SU-DHL-6 (cell line): ENCODE measurements around the gene ZNF669.

Source experiments
- H2AFZ ChIP-seq: fragments of 200-600 bp; sonication (generic); 2 replicates; pipeline ENCODE4 v1.6.1; 2014; ENCODE audit warnings: low read depth, mild to moderate bottlenecking, moderate library complexity, mixed read lengths, antibody characterized with exemption, low read length; ENCODE audit not compliant: severe bottlenecking
- H3F3A ChIP-seq: fragments of 200-600 bp; shearing (Covaris generic); 2 replicates; pipeline ENCODE4 v1.6.0; 2016; ENCODE audit warnings: antibody characterized with exemption, mild to moderate bottlenecking; ENCODE audit not compliant: insufficient read depth
- H3K27ac ChIP-seq: fragments of 200-600 bp; sonication (generic); 2 replicates; pipeline ENCODE4 v1.5.1; 2016; ENCODE audit warnings: low read depth, mild to moderate bottlenecking, low read length, moderate library complexity, mixed read lengths
- H3K27me3 ChIP-seq: fragments of 200-600 bp; sonication (generic), shearing (Covaris generic); 2 replicates; pipeline ENCODE4 v1.6.0; 2014; ENCODE audit warnings: mild to moderate bottlenecking, low read length
- H3K36me3 ChIP-seq: fragments of 200-600 bp; sonication (generic); 2 replicates; pipeline ENCODE4 v1.6.1; 2014; ENCODE audit warnings: mild to moderate bottlenecking, low read length, mixed read lengths
- H3K4me2 ChIP-seq: fragments of 300-600, 200-600 bp; shearing (Covaris generic), sonication (generic); 2 replicates; pipeline ENCODE4 v1.6.0; 2014; ENCODE audit warnings: low read length, low read depth, mild to moderate bottlenecking; ENCODE audit not compliant: poor library complexity, severe bottlenecking
- H3K4me3 ChIP-seq: fragments of 200-600 bp; sonication (generic); 2 replicates; pipeline ENCODE4 v1.5.1; 2014; ENCODE audit warnings: antibody characterized with exemption, low read length, mild to moderate bottlenecking, mixed read lengths; ENCODE audit not compliant: insufficient read depth, poor library complexity, severe bottlenecking
- H3K79me2 ChIP-seq: fragments of 200-600 bp; sonication (generic); 2 replicates; pipeline ENCODE4 v1.6.1; 2014; ENCODE audit warnings: mild to moderate bottlenecking, low read length, moderate library complexity; ENCODE audit not compliant: insufficient read depth
- H3K9ac ChIP-seq: fragments of 200-600 bp; sonication (generic); 2 replicates; pipeline ENCODE4 v1.7.0; 2014; ENCODE audit warnings: mild to moderate bottlenecking, low read length
- H3K9me2 ChIP-seq: fragments of 200-600 bp; sonication (generic); replicated peaks from 2 replicates; pipeline ENCODE4 v1.6.1; 2014; ENCODE audit warnings: low read length; ENCODE audit not compliant: insufficient read depth
- H3K9me3 ChIP-seq: fragments of 200-600 bp; sonication (generic); 2 replicates; pipeline ENCODE4 v1.6.1; 2014; ENCODE audit warnings: low read length, mixed read lengths; ENCODE audit not compliant: insufficient read depth
- H4K20me1 ChIP-seq: fragments of 200-600 bp; sonication (generic); 2 replicates; pipeline ENCODE4 v1.6.1; 2014; ENCODE audit warnings: low read depth, mild to moderate bottlenecking, antibody characterized with exemption, low read length, moderate library complexity, mixed read lengths
- EZH2phosphoT487 ChIP-seq: fragments of 200-600 bp; sonication (generic), shearing (Covaris generic); conservative IDR thresholded peaks from 2 replicates; pipeline ENCODE4 v1.6.1; 2018; ENCODE audit warnings: mild to moderate bottlenecking, antibody characterized with exemption, low read length, moderate library complexity, mixed read lengths
- TF ChIP-seq, protein P1 (sequence below): fragments of 200-600 bp; sonication (generic); IDR thresholded peaks from one replicate; pipeline ENCODE4 v1.5.1; 2017; ENCODE audit warnings: antibody characterized with exemption, mild to moderate bottlenecking, low read length, moderate library complexity; ENCODE audit not compliant: insufficient read depth, poor library complexity, severe bottlenecking

The ZNF669 gene

DNA sequence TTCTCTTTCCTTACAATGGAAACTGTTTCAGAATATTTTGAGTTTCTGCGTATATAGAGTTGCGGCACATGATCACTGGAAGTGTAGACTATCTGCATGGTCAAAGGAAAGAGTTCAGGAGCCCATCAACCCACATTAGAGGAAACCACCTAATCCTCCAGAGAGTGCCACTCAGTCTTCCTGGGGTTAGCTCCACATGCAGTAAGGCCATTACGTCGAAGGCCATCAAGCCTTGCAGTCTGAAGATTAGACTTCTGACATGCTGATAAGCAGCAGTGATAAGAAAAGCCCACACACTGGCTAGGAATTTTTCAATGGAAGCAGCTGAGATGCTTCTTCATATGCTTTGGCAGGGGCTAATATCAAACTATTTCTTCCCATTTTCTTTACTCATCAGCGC, 7.6 kb downstream of the ZNF669 start:
- H3K9me2 ChIP-seq, result no peaks in the 10 kb centered on the region
- H3K79me2 ChIP-seq, result peaks cover 3% of the 10 kb centered on the region; the same call in 1 of the 2 replicates
- H3K4me3 ChIP-seq, result no peak overlapping the region
- no peak for TF ChIP-seq EZH2phosphoT487
- TF ChIP-seq, protein P1, sequence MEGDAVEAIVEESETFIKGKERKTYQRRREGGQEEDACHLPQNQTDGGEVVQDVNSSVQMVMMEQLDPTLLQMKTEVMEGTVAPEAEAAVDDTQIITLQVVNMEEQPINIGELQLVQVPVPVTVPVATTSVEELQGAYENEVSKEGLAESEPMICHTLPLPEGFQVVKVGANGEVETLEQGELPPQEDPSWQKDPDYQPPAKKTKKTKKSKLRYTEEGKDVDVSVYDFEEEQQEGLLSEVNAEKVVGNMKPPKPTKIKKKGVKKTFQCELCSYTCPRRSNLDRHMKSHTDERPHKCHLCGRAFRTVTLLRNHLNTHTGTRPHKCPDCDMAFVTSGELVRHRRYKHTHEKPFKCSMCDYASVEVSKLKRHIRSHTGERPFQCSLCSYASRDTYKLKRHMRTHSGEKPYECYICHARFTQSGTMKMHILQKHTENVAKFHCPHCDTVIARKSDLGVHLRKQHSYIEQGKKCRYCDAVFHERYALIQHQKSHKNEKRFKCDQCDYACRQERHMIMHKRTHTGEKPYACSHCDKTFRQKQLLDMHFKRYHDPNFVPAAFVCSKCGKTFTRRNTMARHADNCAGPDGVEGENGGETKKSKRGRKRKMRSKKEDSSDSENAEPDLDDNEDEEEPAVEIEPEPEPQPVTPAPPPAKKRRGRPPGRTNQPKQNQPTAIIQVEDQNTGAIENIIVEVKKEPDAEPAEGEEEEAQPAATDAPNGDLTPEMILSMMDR, result no peak
- H3K4me2 ChIP-seq, result no peak overlapping the region
- H3K9me3 ChIP-seq, result peaks cover 17% of the 10 kb centered on the region; the same call in 1 of the 2 replicates
- H3K27me3 ChIP-seq, result no peaks in the 10 kb centered on the region
- H3K27ac ChIP-seq, result no peak overlapping the region
- no peaks in the 10 kb centered on the region for H3F3A ChIP-seq
- H3K36me3 ChIP-seq, result peaks cover 25% of the 10 kb centered on the region
- H2AFZ ChIP-seq, result no peak overlapping the region
- no peaks in the 10 kb centered on the region; the same call in 1 of the 2 replicates for H4K20me1 ChIP-seq
- no peak overlapping the region for H3K9ac ChIP-seq

DNA sequence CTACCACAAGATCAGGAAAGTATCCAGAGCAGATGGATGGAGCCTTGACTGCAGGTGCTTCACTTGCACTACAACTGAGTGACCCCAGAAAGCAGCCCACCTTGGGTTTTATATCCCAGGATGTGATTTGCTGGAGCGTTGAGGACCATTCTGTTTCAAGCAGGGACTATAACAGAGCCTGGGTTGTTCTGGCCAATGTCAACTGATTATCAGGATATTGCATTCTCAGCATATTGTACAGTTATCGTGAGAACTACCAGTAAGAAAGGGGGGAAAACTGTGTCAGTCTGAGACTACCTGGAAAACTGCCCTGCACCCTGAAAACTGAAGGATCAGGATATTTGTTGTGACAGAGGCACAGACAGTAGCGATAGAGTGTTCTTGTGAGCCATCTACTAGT, 8.0 kb downstream of the ZNF669 start:
- TF ChIP-seq, protein P1, result no peak
- TF ChIP-seq EZH2phosphoT487, result no peak
- Histone ChIP-seq H3K27ac (no peak overlapping the region), H3K36me3 (peaks cover 21% of the 10 kb centered on the region), H3K4me2 (no peak overlapping the region), H2AFZ (no peak overlapping the region), H4K20me1 (no peaks in the 10 kb centered on the region; the same call in 1 of the 2 replicates), H3K9me2 (no peaks in the 10 kb centered on the region), H3K9me3 (peaks cover 12% of the 10 kb centered on the region; the same call in 1 of the 2 replicates), H3K79me2 (no peaks in the 10 kb centered on the region), H3K4me3 (no peak overlapping the region), H3F3A (no peaks in the 10 kb centered on the region), H3K9ac (no peak overlapping the region), H3K27me3 (no peaks in the 10 kb centered on the region)

DNA sequence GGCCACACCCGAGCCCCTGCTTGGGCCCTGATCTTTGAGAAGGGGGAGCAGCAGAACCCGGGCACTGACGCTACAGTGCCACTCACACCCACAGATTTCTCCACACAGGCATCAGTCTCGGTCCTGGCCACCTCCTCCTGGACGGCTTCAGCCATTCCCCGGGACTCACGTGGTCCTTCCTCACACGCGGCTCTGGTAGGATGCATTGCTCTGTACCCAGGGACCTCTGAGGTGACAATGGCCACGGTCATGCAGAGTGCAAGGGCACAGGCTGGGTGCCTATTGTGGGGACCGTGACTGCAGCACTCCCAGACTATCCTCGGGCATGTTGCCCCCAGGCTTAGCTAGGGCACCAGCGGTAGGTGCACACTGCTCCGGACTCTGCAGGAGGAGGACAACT, 13.7 kb downstream of the ZNF669 start:
- Histone ChIP-seq H3K27me3 (no peaks in the 10 kb centered on the region), H3K36me3 (no peaks in the 10 kb centered on the region), H3K9ac (no peak overlapping the region), H3K79me2 (no peaks in the 10 kb centered on the region), H3K4me2 (no peak overlapping the region), H3K27ac (no peak overlapping the region), H3K4me3 (no peak overlapping the region), H3F3A (no peaks in the 10 kb centered on the region), H3K9me2 (no peaks in the 10 kb centered on the region), H2AFZ (no peak overlapping the region), H3K9me3 (no peaks in the 10 kb centered on the region), H4K20me1 (no peaks in the 10 kb centered on the region; the same call in 1 of the 2 replicates)
- TF ChIP-seq, protein P1, result no peak
- TF ChIP-seq EZH2phosphoT487, result no peak
